D341Med (cell line): Measurements from ENCODE around the gene GNB1.
A peak's percentile ranks its signal among the peaks of the same experiment; 100 is the strongest.

Source experiments
- DNase-seq: peaks from one replicate; pipeline ENCODE4 v3.0.0; 2012; ENCODE audit warnings: low spot score

Gene GNB1

DNA sequence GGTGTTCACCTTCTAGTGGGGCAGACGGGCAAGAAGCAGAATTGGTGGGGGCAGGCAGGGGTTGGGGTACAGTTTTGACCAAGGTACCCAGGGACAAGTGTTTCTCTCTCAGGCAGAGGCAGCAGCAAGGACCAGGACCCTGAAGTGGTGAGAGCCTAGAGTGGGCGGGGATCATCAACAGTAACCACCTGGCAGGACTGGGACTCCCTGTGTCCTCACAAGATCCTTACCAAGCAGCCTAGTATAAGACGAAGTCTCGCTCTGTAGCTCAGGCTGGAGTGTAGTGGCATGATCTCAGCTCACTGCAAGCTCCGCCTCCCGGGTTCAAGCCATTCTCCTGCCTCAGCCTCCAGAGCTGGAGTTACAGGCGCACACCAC, 109.4 kb downstream of the GNB1 start:
- DNase-seq = peak; percentile 17

DNA sequence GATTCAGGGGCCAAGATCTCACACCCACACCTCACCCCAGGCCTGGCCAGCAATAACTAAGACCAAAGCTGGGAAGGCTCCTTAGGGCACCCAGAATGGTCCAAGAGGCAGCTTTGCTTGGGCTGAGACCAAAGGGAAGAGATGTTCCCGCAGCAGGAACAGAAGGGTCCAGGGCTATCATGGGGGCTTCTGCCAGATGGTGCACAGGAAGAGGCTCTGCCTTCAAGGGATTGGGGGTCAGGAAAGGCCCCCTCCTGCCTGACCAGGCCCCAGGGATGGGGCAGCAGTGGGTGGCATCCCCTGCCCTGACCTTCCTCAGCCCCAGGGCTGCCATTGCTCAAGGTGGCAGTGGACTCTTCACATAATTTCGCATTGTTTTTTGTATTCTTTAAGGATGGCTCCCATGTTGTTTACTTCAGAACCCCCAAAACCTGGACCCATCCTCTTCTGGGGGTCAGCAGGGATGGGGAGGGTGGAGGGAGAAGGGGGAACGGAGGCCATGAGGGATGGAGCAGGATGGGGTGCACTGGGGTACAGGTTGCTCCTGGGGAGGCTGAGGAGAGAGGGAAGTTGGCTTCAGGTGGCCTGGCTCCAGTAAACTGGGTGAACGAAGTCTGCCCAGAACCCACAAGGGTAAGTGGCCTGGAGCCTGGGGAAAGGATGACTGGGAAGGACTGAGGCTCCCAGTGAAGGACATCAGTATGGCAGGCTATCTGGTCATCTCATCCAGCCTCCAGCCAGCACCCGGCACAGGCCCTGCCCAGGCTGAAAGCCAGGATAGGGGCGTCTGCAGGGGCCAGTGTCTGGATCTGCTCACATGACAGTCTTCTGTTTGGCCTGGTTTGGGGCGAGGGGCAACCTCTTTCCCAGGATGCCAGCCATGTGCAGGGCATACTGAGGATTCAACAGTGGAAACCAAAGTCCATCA, 110.0 kb downstream of the GNB1 start:
- DNase-seq = peak; percentile 20

DNA sequence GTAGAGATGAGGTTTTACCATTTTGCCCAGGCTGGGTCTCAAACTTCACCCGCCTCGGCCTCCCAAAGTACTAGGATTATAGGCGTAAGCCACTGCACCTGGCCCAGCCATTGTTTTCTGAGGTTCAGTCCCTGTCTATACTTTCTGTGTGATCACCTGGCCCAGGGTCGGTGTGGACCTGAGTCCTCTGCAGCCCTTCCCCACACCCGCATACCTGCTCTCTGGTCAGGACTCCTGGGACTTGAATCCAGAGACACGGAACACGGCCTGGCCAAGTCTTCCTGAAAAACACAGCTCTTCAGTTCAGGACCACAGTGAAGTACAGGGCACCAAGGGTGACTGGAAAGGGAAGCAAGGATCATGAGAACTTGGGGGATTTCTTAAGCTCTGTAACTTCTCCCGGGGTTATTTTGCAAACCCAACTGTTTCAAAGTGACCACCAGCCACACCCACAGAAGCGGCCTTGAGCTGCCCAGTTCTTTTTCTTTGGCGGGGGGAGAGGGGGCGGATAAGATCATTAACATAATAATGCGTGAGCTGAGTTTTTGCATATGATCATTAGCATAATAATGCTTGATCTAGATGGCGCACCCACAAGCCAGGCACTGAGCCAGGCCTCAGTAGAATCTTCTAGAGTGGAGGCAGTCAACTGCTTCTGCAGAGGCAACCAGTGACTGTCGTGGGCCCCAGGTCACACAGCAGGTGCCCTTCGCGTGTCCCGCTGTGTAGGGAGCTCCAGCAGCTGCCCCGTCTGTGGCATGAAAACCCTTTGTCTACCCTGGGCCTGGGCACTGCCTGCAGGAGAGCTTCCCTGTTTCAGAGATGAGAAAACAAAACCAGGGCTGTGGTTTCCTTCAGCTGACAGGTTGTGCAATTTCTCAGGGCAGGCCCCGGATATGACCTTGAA, 110.9 kb downstream of the GNB1 start:
- no peak for DNase-seq

DNA sequence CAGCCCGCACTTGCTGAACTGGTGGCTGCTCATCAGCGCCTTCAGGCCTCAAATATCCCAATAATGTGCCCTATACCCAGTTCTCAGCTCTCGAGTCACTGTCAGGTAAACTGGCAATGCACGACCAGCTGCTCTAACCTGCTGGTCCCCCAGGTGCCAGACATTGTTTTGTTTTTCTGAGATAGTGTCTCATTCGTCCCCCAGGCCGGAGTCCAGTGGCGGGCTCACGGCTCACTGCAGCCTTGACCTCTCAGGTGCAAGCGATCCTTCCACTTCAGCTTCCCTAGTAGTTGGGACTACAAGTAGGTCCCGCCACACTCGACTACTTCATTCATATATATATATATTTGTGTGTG, 111.6 kb downstream of the GNB1 start:
- DNase-seq = no peak

DNA sequence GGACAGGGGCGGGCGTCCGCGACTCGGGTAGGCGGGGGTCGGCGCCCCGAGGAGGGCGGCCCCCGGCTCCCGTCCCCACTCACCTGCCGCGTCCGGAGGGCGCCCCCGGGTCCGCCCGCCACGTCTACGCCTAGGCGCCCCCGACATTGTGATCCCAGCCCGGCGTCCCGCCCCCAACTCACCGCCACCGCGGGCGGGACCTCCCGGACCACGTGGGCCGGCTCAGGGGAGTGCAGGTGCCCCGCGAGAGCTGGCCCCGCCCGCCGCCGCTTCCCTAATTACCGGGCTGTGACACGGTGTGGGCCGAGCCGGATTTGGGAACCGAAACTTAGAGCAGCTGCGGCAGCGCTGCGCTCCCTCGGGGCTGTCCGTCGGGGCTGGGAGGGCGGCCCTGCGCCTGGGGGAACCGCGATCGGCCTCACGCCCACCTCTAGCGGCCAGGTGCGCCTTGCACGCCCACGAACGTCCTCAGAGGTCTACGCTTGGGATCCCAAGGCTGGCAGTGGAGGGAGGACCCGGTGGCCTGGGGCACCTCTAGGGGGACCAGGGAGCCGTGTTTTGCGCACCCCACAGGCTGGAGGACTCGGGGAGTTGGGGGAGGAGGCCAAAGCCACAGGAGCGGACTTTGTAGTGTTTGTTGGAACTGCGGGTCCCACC, 112.1 kb downstream of the GNB1 start:
- DNase-seq = peak; percentile 87

DNA sequence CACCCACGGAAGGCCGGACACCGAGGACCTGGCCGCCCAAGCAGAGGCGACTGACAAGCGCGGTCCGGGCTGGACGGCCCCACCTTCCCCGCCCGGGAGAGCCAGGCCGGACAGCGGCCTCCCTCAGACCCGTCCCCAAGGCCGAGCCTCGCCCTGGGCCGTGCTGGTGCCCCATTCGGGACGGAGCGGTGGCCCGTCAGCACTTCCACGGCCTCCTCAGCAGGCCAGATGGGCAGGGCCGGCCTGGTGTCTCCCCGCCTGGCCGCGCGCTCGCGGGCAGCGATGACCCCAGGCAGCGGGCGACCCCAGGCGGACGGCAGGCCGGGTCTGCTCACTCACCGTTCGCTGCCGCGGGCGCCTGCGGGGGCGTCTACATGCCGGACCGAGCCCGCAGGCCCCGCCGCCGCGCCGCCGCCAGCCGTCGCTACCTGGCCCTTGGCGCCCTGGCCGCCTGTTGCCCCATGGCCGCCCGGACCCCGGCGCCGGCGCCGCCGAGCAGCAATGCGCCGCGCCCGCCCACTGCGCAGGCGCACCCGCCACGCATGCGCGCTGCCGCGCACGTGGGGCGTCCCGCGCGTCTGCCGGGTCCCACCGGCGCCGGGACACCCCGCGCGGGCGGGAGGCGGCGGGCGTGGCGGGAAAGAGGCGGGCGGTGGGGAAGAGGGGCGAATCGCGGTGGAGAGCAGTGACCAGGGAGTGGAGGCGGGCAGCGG, 112.8 kb downstream of the GNB1 start, which contains the start of gene NADK:
Gene NADK, minus strand, starts transcription at position 521 of the 713 bp plus-strand sequence. CDS start 13,064 bp downstream, outside the sequence.
- DNase-seq = peak; percentile 97

DNA sequence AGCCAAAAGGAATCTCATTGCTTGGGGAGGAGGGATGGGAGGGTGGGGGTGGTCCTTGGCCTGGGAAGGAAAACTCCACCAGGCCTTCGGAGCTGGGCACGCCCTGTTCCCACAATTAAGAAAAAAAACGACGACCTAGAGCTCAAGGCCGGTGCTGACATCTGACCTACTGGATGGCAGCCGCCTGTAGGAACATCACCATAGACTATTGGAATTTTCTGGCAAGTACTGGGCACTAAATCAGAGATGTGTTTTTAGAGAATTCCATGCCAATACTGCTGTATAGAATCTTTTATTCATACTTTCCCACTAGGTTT, 113.3 kb downstream of the GNB1 start:
- no peak for DNase-seq

DNA sequence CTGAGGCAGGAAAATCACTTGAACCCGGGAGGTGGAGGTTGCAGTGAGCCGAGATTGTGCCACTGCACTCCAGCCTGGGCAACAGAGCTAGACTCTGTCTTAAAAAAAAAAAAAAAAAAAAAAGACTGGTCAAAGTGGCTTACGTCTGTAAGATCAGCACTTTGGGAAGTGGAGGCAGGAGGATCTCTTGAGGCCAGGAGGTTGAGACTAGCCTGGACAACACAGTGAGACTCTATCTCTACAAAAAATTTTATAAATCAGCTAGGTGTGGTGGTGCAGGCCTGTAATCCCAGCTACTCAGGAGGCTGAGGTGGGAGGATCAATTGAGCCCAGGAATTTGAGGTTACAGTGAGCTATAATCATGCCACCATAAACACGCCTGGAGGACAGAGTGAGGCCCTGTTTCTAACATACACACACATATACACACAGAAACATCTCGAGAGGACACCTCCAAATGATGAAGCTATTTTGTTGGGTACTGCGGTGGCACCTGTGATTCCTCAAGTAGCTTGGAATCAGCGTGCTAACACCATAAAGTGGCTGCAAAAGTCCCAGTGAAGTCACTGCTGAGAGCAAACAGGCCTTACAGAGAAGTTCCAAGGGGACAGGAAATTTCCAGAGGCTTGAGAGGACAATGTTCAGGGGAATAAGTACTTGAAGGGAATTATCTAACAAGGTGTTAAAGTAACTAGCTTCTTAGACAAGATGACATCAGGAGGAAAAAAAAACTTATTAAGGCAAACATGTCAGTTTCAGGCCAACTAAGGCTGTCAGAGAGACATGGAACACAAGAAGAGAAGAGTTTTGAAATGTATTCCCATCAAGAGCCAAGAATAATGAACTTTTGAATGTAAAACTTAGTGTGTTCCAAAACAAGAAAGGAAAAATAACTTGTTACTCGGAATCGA, 114.0 kb downstream of the GNB1 start:
- no peak for DNase-seq

DNA sequence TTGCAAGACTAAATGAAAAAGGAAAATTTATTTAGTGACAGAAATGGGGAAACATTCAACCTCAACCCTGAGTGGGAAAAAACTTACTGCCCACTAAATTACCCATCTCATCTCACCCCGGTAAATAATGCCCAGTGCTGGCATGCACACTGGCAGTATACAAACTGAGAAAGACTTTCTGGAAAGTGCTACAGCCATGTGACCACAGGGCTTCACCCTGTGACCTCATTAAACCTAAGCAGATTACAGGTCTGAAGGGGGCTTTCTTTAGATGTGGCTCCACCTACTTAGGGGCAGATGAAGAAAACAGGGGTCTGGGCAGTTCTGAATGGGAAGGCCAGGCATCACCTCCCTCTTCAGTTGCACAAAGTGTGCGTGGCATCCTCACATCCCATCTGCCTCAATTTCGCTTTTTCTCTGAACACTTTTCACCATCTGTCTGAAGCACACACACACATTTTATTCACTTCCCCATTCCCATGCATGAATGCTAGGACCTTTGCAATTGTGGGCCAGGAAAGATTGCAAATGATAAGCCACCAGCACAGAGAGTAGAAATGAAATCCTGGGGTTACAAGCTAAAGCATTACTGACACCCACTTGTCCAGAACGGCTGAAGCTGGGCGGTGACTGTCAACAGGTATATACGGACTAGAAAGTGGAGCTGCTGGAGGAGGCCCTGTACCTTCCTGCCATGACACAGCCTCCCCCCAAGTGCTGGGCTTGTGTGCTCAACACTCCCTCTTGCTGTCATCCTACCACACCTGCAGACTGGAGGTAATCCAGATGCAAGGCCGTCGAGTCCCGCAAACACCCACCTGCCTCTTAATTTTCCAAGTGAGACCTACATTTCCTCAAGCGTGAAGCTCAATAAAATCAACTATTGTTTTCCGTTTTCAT, 115.3 kb downstream of the GNB1 start:
- DNase-seq = no peak

DNA sequence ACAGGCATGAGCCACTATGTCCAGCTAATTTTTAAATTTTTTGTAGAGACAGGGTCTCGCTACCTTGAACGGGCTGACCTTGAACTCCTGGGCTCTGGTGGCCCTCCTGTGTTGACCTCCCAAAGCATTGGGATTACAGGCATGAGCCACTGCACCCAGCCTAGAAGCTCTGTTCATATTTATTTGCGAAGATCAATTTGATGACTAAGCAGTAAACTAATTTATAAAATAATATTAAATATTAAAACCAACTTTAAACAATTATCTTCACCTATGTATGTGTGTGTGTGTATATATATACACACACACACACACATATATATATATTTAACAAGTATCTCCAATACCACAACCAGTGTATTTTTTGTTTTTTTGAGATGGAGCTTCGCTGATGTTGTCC, 117.0 kb downstream of the GNB1 start:
- no peak for DNase-seq

DNA sequence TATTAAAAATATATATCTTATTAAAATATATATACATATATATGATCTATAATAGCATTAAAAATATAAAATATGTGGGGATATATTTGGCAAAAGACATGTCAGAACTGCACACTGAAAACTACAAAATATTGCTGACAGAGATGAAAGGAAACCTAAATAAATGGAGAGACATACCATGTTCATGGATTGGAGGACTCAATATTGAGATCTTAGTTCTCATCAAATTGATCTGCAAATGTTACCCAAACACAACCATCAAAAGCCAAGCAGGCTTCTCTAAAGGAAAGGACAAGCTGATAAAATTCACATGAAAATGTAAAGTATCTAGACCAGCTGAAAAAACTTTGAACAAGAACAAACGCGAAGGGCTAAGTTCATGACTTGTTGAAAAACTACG, 119.8 kb downstream of the GNB1 start:
- no peak for DNase-seq

DNA sequence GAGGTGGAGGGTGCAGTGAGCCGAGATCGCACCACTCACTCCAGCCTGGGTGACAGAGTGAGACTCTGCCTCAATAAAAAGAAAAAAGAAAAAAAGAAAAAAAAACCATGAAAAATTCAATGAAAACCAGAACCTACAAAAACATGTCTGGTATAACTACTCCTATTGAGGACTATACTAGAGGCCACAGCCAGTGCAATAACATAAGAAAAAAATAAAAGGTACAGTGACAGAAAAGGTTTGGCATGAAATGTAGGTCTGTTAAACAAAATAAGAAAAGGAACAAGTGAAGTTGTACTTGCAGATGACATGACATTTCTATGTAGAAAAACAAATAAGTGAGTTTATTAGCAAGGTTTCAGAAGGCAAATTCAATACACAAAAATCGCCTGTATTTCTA, 120.8 kb downstream of the GNB1 start:
- DNase-seq = no peak

DNA sequence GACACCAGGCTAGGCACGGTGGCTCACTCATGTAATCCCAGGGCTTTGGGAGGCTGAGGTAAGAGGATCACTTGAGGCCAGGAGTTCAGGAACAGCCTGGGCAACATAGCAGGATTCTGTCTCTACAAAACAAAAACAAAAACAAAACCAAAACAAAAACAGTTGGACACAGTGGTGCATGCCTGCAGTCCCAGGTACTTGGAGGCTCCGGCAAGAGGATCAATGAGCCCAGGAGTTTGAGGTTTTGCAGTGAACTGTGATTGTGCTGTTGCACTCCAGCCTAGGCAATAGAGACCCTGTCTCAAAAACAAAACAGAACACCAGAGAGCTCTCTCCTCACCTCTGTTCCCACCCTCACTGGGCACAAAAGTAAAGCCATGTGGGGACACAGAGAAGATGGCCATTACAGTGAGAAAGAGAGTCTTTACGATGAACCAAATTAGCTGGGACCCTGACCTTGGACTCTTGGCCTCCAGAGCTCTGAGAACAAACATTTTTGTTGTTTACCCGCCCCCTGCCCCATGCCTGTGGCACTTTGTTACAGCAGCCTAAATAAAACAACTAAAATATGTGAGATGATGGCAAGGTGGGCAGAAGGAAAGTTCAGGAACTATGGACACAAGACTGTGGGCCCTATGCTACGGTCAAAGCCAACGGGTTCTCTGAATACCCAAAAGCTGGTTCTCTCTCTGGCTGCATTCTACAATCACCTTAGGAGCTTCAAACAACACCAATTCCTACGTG, 122.5 kb downstream of the GNB1 start:
- DNase-seq = no peak

DNA sequence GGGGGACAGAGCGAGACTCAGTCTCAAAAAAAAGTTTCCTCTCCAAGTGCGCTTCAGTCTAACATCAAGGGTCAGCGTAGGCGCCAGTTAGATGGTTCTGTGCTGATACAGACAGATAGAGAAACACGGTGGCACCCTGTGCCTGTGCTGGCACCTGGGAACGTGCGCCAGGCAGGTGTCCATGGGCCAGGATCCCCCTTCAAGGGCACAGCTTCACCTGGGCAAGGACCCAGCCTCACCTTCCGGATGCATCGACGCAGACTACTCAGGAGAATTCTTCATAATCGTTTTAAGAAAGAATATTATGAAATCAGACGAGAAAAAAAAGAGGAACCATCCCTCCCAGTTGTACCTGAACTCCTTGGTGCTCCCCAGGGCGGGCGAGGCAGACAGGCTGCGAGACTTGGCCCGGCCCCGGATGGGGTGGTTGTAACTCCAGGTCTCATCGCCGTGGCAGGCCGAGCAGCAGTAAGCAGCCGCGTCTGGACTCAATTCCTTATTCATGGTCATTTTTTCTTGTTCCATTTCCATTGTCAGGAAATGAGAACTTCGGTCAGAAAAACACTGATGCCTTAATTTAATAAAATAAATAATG, 125.9 kb downstream of the GNB1 start:
- peak; percentile 15 for DNase-seq

DNA sequence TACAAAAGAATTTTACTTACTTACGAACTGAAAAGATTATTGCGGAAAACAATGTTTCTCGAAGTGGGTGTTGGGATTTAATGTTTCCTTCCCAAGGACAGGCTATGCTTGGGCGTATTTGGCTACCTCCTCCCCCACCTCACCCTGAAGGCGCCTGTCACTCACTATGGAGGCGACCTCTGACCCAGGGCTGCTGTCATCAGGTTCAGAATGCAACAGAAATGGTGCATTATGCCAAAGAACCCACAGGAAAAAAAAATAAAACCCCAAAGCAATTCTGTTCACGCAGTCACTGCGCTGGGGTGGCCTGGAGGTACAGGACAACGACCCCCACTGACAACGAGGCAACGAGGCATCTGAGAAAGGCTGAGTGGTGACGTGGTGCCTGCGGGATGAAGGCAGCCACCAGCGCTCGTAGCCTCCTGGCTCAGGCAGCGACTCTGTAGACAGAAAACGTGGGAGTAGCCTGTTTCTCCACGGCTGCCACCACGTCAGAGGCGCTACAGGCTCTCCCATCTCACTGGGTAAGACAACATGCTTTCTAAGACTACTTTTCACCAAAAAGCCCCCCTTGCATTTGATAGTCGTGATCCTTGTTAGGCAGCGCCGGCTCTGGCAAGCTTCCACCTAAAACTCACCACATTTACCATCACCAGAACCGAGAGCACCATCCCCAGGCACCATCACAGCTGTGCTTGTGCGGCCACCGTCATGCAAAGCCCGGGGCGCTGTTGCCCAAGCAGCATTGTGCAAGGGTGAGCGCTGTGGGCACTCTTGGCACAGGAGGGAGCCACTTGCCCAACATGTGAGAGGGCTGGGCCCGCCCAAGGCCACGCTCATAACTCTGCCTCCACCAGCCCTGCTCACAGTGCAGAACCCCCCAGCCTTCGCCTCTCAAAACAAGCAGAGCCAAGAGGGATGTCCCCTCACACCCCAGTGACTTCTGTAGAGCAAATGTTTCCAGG, 126.9 kb downstream of the GNB1 start:
- DNase-seq = peak; percentile 46

DNA sequence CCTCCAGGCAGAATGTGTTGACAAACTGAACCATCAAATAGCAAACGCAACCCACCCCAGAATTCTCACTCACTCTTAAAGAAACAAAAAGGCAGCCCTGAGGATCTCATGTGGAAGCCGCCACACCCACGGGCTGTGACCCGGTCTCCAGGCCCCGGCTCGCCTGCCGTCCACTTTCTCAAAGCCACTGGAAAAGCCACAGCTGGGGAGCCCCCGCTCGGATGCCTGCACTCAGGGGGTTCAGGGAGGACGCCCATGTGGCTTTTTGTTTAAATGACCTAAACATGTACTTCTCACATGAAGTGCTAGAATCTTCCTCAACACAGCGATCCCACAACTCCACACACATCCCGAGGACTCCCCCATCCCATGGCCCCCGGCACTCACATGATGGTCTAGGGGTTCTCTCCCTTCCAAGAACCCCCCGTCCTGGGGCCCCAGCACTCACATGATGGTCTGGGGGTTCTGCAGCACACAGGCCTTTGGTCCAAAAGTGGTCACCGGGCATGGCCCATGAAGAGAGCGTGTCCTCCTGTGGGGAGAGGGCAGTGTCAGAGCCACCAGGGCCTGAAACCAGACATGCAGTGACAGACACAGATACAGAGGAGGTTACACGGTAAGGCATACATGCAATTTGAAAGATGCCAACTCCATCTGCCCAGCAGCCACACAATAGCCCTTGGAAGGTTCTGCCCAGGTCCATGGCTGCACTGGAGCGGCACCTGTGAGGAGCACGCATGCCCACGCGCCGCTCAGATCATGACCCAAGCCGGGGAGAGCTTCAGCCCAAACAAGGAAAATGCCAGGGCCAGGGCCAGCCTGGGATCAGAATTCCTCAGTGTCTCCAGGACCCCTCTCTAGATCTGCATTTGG, 129.1 kb downstream of the GNB1 start:
- DNase-seq = peak; percentile 8
